Measurements from ENCODE around the gene EFCAB10.

DNA sequence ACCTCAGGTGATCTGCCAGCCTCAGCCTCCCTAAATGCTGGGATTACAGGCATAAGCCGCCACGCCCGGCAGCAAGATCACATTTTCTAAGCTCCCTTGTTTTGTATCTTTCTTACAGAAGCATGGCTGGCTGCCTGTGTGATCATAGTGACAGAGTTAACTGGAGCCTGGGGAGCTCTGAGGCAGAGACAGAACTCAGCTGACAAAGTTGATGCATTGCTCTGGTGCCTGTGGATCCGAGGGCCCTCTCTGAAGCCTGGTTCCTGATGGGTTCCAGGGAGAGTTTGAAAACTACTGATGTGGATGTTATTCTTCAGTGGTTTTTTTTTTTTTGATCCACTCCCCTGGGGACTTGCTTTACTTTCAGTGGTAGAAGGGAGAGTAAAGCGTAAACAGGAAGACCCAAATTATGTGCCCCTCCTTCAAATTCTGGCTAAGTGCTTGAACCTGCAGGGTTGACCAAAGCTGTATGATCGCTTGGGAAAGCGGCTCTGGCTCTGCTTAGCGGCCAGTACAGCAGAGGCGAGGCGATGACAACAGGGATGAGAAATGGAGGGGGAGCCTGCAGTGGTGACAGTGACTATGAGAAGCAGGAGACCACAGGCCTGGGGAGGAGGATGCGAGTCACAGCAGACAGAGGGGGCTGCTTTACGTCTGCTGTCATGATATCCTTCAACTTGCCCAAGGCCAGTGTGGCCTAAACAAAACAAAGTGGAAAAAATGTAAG lies 6.8 kb upstream of the EFCAB10 start:
- TF ChIP-seq, protein P1, sequence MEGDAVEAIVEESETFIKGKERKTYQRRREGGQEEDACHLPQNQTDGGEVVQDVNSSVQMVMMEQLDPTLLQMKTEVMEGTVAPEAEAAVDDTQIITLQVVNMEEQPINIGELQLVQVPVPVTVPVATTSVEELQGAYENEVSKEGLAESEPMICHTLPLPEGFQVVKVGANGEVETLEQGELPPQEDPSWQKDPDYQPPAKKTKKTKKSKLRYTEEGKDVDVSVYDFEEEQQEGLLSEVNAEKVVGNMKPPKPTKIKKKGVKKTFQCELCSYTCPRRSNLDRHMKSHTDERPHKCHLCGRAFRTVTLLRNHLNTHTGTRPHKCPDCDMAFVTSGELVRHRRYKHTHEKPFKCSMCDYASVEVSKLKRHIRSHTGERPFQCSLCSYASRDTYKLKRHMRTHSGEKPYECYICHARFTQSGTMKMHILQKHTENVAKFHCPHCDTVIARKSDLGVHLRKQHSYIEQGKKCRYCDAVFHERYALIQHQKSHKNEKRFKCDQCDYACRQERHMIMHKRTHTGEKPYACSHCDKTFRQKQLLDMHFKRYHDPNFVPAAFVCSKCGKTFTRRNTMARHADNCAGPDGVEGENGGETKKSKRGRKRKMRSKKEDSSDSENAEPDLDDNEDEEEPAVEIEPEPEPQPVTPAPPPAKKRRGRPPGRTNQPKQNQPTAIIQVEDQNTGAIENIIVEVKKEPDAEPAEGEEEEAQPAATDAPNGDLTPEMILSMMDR (IDR thresholded peaks at IDR 0.05; ENCODE audit: insufficient read depth, low read length, poor library complexity, severe bottlenecking), result no peak
- no peak for TF ChIP-seq EZH2phosphoT487 (conservative IDR thresholded peaks at IDR 0.05; ENCODE audit: low read length)
